GM18858 (cell line): ENCODE data around the gene KCNK5.

ENCODE experiments used
- ATAC-seq: cut with Tn5 transposase; IDR thresholded peaks from one replicate; pipeline ENCODE4 v1.9.1; 2021; ENCODE audit not compliant: unreplicated experiment

Gene KCNK5

GRCh38 chr6:39143238-39143930, 85.9 kb downstream of the KCNK5 start:
- ATAC-seq = no peak

DNA sequence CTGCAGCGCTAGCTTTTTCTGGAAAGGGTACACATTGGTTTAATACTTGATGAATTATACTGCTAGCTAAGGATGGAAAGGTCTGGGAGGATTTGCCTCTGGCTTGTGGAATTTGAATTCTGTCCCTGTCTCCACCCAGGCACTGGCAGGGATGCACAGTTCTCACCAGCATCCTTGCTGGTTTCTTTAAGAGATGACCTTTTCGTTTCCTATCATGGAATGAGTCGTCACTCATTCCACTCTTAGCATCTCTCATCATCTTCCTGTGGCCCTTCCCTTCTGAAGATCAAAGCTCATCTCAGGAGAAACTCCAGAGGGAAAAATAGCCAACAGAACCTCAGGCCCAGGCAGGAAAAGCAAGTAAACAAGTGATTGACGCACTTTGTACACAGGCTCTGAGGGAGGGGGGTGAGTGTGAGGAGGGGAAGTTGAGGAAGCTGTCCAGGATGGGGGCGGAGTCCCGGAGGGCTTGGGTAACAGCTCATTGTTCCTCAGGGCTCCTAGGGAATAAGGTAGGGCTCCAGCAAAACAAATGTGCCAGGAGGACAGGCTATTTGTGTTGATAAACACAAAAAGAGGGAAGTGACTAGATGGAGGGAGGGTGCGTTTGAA, 88.6 kb downstream of the KCNK5 start:
- no peak for ATAC-seq
